HG03460 (cell line): ENCODE results near the gene AVL9.
"Not testable (repeated sequence)": the region's sequence is repeated elsewhere in the genome, so short reads cannot be mapped to it uniquely, and the experiment has no call there.

Experiments
- ATAC-seq: cut with Tn5 transposase; IDR thresholded peaks from one replicate; pipeline ENCODE4 v1.9.1; 2021; ENCODE audit not compliant: unreplicated experiment

Gene AVL9

GRCh38 chr7:32494946-32495297 is 367 bp upstream of the AVL9 start:
- peak; percentile 13 for ATAC-seq

- peak; percentile 1 for ATAC-seq
These were observed 944 bp downstream of the AVL9 start for GRCh38 chr7:32496052-32496813.

GRCh38 chr7:32499755-32500154 is 4.5 kb downstream of the AVL9 start:
- not testable (repeated sequence) for ATAC-seq

GRCh38 chr7:32500216-32500615 is 4.9 kb downstream of the AVL9 start:
- not testable (repeated sequence) for ATAC-seq

GRCh38 chr7:32500922-32501341 is 5.6 kb downstream of the AVL9 start:
- peak; percentile 65 for ATAC-seq

- ATAC-seq, result no peak
These were observed 6.2 kb downstream of the AVL9 start for GRCh38 chr7:32501522-32501921.

GRCh38 chr7:32502728-32503127 is 7.4 kb downstream of the AVL9 start:
- no peak for ATAC-seq

GRCh38 chr7:32506266-32507054 is 11.2 kb downstream of the AVL9 start:
- no peak for ATAC-seq

- no peak for ATAC-seq
These were observed 12.1 kb downstream of the AVL9 start for GRCh38 chr7:32507414-32507813.

- no peak for ATAC-seq
These were observed 16.5 kb downstream of the AVL9 start for GRCh38 chr7:32511791-32512190.

- no peak for ATAC-seq
These were observed 17.9 kb downstream of the AVL9 start for GRCh38 chr7:32513210-32513609.

GRCh38 chr7:32515890-32516550 is 20.7 kb downstream of the AVL9 start:
- ATAC-seq, result peak; percentile 80

- ATAC-seq, result no peak
These were observed 21.3 kb downstream of the AVL9 start for GRCh38 chr7:32516551-32517100.

- ATAC-seq, result no peak
These were observed 23.3 kb downstream of the AVL9 start for GRCh38 chr7:32518534-32519140.

GRCh38 chr7:32519763-32520162 is 24.5 kb downstream of the AVL9 start:
- ATAC-seq, result no peak

GRCh38 chr7:32522746-32523530 is 27.6 kb downstream of the AVL9 start:
- ATAC-seq, result no peak

GRCh38 chr7:32524631-32525030 is 29.3 kb downstream of the AVL9 start:
- no peak for ATAC-seq

GRCh38 chr7:32525839-32526238 is 30.6 kb downstream of the AVL9 start:
- no peak for ATAC-seq

GRCh38 chr7:32531402-32531801 is 36.1 kb downstream of the AVL9 start:
- ATAC-seq, result no peak

GRCh38 chr7:32532086-32532485 is 36.8 kb downstream of the AVL9 start:
- no peak for ATAC-seq
